A549 (cell line): Measurements from ENCODE around the gene PPHLN1. TPM values are rescaled to one million over a fixed set of nuclear protein-coding genes. Genes with fewer than 3 reads are reported as not detected.

Experiments
- ATAC-seq, 2 experiments: fragments of 200-7000 bp in 1 of 2; fragments of >200 bp in 1 of 2; cut with Nextera tagmentation in 1 of 2; cut with Tn5 transposase in 1 of 2; 3 replicates each; pipeline versions ENCODE4 v1.8.0 to v1.9.1; 2018 to 2020; ENCODE audit warnings: mild to moderate bottlenecking in 1 of 2, moderate library complexity in 1 of 2
- CTCF ChIA-PET: fragments of 300-600 bp; sonication (Branson Sonifier 250); formaldehyde crosslinking; extraction: SDS; loops from one replicate; lab custom pipeline; 2021; ENCODE audit warnings: antibody characterized with exemption, inconsistent platforms; lab: Yijun Ruan, JAX
- POLR2A ChIA-PET: fragments of 350-600 bp; formaldehyde crosslinking; extraction: SDS; loops from one replicate; lab custom pipeline; 2021; ENCODE audit warnings: antibody characterized with exemption, inconsistent platforms; lab: Yijun Ruan, JAX
- DNase-seq, 2 experiments: peaks; one replicate each; pipeline versions ENCODE4 v3.0.0 to v3.0.0-alpha.2; 2011 to 2016; ENCODE audit warnings: low read depth in 1 of 2, low spot score in 1 of 2
- FAIRE-seq: peaks from 2 replicates; lab custom pipeline; 2011; peaks lifted over from hg19 to GRCh38; lab: Jason Lieb, UNC
- H3K27ac ChIP-seq, 2 experiments: fragments of >200 bp; sonication (Bioruptor Twin); formaldehyde crosslinking; 3 replicates each; pipeline ENCODE4 v1.5.1; 2016 to 2017
- H3K4me1 ChIP-seq: fragments of >200 bp; sonication (Bioruptor Twin); formaldehyde crosslinking; 3 replicates; pipeline ENCODE4 v1.6.1; 2016
- H3K4me2 ChIP-seq: fragments of >200 bp; sonication (Bioruptor Twin); formaldehyde crosslinking; 3 replicates; pipeline ENCODE4 v1.6.1; 2016
- H3K4me3 ChIP-seq: fragments of >200 bp; sonication (Bioruptor Twin); formaldehyde crosslinking; 3 replicates; pipeline ENCODE4 v1.5.1; 2016
- H3K9me3 ChIP-seq: fragments of >200 bp; sonication (Bioruptor Twin); formaldehyde crosslinking; 3 replicates; pipeline ENCODE4 v1.6.1; 2016
- CHD2 ChIP-seq: fragments of 150-350 bp; IDR thresholded peaks from 2 replicates; pipeline ENCODE4 v1.6.1; 2014; ENCODE audit warnings: low read length; ENCODE audit not compliant: partially characterized antibody
- EHF ChIP-seq: fragments of 250-450 bp; sonication (Bioruptor Pico); IDR thresholded peaks from 2 replicates; pipeline ENCODE4 v1.5.0; 2020; ENCODE audit warnings: mild to moderate bottlenecking
- FOSL2 ChIP-seq, 2 experiments: fragments of 450-650 bp in 1 of 2; fragments of >200 bp in 1 of 2; sonication (Bioruptor Twin) in 1 of 2; formaldehyde crosslinking; IDR thresholded peaks; 2 replicates each; pipeline versions ENCODE4 v1.5.0 to v1.6.1; 2016 to 2020; ENCODE audit warnings: mild to moderate bottlenecking in 1 of 2, moderate library complexity in 1 of 2
- FOXS1 ChIP-seq: fragments of 250-450 bp; sonication (Bioruptor Pico); IDR thresholded peaks from 2 replicates; pipeline ENCODE4 v1.5.0; 2020; ENCODE audit warnings: mild to moderate bottlenecking, moderate library complexity
- HEYL ChIP-seq: fragments of 250-450 bp; sonication (Bioruptor Pico); IDR thresholded peaks from 2 replicates; pipeline ENCODE4 v1.8.0; 2021; ENCODE audit warnings: mild to moderate bottlenecking, moderate library complexity
- MAFK ChIP-seq: fragments of 450-650 bp; IDR thresholded peaks from 2 replicates; pipeline ENCODE4 v1.6.1; 2014; ENCODE audit not compliant: partially characterized antibody
- MAZ ChIP-seq: fragments of 150-350 bp; IDR thresholded peaks from 2 replicates; pipeline ENCODE4 v1.6.1; 2014; ENCODE audit warnings: antibody characterized with exemption, low read depth, low read length, borderline replicate concordance
- NPAS2 ChIP-seq: fragments of 250-450 bp; sonication (Bioruptor Pico); IDR thresholded peaks from 2 replicates; pipeline ENCODE4 v1.8.0; 2022; ENCODE audit warnings: mild to moderate bottlenecking, moderate library complexity, borderline replicate concordance
- NR3C1 ChIP-seq: fragments of >200 bp; sonication (Bioruptor Twin); formaldehyde crosslinking; IDR thresholded peaks from 3 replicates; pipeline ENCODE4 v1.6.1; 2017
- PHF8 ChIP-seq: fragments of 200-600 bp; sonication (generic); IDR thresholded peaks from 2 replicates; pipeline ENCODE4 v1.6.1; 2016; ENCODE audit warnings: low read depth, mild to moderate bottlenecking, antibody characterized with exemption, moderate library complexity, borderline replicate concordance
- POLR2AphosphoS2 ChIP-seq: conservative IDR thresholded peaks from 2 replicates; pipeline ENCODE4 v1.6.1; 2012; ENCODE audit warnings: low read length, improper control_type of control experiment, inconsistent platforms
- RNF2 ChIP-seq: fragments of 200-600 bp; sonication (generic); IDR thresholded peaks from 2 replicates; pipeline ENCODE4 v1.6.1; 2016; ENCODE audit warnings: low read depth, mild to moderate bottlenecking, antibody characterized with exemption, moderate library complexity, borderline replicate concordance
- TFCP2L1 ChIP-seq: fragments of 250-450 bp; sonication (Bioruptor Pico); IDR thresholded peaks from 2 replicates; pipeline ENCODE4 v1.5.0; 2021; ENCODE audit warnings: mild to moderate bottlenecking
- ZC3H11A ChIP-seq: fragments of 450-650 bp; IDR thresholded peaks from 2 replicates; pipeline ENCODE4 v1.6.1; 2014; ENCODE audit warnings: antibody characterized with exemption, mild to moderate bottlenecking
- polyA plus RNA-seq, 4 experiments: library from polyadenylated mRNA; depleted of rRNA in 3 of 4; stranded (reverse); fragments of >200 nt; fragmentation: RNase III in 1 of 4; extraction: RNeasy Plus Mini Kit Qiagen cat#74134 plus additional on column Dnase treatment in 1 of 4; gene quantifications; 2 replicates in 3 of 4; 3 replicates in 1 of 4; pipeline ENCODE4 v1.2.3, GENCODE V29; 2011 to 2017
- TF ChIP-seq, protein P1 (sequence below): fragments of 200-600 bp; sonication (generic); IDR thresholded peaks from 2 replicates; pipeline ENCODE4 v1.6.1; 2016; ENCODE audit warnings: antibody characterized with exemption, mild to moderate bottlenecking, moderate library complexity
- TF ChIP-seq, protein P2 (sequence below): fragments of >200 bp; sonication (Bioruptor Twin); formaldehyde crosslinking; IDR thresholded peaks from 3 replicates; pipeline ENCODE4 v1.6.1; 2016
- TF ChIP-seq, protein P3 (sequence below): fragments of 450-650 bp; IDR thresholded peaks from 2 replicates; pipeline ENCODE4 v1.6.1; 2014; ENCODE audit warnings: antibody characterized with exemption
- TF ChIP-seq, protein P4 (sequence below): fragments of 150-350 bp; IDR thresholded peaks from 2 replicates; pipeline ENCODE4 v1.6.1; 2014; ENCODE audit warnings: low read depth, mild to moderate bottlenecking, low read length

The PPHLN1 gene
- polyA plus RNA-seq, 2 of the 4 experiments (the other 2 are of a cell fraction) = 55.5 to 135 TPM

DNA sequence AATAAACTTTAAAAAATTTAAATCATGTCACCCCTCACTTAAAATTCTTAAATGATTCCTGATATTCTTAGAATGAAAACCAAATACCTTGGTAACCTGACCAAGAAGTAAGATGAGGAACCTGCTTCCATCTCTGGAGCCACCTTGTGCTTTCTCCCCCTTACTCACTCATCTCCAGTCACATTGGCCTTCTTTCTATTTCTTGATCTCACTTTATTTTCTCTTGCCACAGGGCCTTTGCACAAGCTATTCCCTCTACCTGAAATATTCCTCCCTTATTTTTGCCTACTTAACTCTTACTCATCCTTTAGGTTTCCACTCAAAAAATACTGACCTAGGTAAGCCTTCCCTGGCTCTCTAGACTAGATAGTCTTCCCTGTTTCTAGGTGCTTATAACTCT, 5.2 kb upstream of the PPHLN1 start:
- H3K4me1 ChIP-seq = peaks cover 8% of the 10 kb centered on the region; the same call in 2 of the 3 replicates
- H3K27ac ChIP-seq = no peak overlapping the region
- FAIRE-seq = no peak
- H3K4me3 ChIP-seq = no peak overlapping the region
- CTCF ChIA-PET = interaction anchor here (1.7 kb wide), 1 partner anchor 12 kb away, joined by 3 read pairs; no protein-coding TSS in a partner anchor
- TF ChIP-seq HEYL (CRISPR knock-in tag) (no peak), RNF2 (no peak), NPAS2 (CRISPR knock-in tag) (no peak), FOSL2 (IDR thresholded peaks at IDR 0.05) (no peak), FOSL2 (CRISPR knock-in tag; IDR thresholded peaks at IDR 0.05) (no peak), TFCP2L1 (CRISPR knock-in tag) (no peak), MAZ (no peak), PHF8 (no peak), POLR2AphosphoS2 (no peak), EHF (CRISPR knock-in tag) (no peak), MAFK (no peak), CHD2 (no peak), ZC3H11A (no peak), NR3C1 (no peak)
- TF ChIP-seq, protein P1, sequence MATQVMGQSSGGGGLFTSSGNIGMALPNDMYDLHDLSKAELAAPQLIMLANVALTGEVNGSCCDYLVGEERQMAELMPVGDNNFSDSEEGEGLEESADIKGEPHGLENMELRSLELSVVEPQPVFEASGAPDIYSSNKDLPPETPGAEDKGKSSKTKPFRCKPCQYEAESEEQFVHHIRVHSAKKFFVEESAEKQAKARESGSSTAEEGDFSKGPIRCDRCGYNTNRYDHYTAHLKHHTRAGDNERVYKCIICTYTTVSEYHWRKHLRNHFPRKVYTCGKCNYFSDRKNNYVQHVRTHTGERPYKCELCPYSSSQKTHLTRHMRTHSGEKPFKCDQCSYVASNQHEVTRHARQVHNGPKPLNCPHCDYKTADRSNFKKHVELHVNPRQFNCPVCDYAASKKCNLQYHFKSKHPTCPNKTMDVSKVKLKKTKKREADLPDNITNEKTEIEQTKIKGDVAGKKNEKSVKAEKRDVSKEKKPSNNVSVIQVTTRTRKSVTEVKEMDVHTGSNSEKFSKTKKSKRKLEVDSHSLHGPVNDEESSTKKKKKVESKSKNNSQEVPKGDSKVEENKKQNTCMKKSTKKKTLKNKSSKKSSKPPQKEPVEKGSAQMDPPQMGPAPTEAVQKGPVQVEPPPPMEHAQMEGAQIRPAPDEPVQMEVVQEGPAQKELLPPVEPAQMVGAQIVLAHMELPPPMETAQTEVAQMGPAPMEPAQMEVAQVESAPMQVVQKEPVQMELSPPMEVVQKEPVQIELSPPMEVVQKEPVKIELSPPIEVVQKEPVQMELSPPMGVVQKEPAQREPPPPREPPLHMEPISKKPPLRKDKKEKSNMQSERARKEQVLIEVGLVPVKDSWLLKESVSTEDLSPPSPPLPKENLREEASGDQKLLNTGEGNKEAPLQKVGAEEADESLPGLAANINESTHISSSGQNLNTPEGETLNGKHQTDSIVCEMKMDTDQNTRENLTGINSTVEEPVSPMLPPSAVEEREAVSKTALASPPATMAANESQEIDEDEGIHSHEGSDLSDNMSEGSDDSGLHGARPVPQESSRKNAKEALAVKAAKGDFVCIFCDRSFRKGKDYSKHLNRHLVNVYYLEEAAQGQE = no peak
- TF ChIP-seq, protein P2, sequence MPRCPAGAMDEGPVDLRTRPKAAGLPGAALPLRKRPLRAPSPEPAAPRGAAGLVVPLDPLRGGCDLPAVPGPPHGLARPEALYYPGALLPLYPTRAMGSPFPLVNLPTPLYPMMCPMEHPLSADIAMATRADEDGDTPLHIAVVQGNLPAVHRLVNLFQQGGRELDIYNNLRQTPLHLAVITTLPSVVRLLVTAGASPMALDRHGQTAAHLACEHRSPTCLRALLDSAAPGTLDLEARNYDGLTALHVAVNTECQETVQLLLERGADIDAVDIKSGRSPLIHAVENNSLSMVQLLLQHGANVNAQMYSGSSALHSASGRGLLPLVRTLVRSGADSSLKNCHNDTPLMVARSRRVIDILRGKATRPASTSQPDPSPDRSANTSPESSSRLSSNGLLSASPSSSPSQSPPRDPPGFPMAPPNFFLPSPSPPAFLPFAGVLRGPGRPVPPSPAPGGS = no peak
- TF ChIP-seq, protein P3, sequence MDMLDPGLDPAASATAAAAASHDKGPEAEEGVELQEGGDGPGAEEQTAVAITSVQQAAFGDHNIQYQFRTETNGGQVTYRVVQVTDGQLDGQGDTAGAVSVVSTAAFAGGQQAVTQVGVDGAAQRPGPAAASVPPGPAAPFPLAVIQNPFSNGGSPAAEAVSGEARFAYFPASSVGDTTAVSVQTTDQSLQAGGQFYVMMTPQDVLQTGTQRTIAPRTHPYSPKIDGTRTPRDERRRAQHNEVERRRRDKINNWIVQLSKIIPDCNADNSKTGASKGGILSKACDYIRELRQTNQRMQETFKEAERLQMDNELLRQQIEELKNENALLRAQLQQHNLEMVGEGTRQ = no peak
- TF ChIP-seq, protein P4, sequence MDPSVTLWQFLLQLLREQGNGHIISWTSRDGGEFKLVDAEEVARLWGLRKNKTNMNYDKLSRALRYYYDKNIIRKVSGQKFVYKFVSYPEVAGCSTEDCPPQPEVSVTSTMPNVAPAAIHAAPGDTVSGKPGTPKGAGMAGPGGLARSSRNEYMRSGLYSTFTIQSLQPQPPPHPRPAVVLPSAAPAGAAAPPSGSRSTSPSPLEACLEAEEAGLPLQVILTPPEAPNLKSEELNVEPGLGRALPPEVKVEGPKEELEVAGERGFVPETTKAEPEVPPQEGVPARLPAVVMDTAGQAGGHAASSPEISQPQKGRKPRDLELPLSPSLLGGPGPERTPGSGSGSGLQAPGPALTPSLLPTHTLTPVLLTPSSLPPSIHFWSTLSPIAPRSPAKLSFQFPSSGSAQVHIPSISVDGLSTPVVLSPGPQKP = no peak
- H3K4me2 ChIP-seq = no peak overlapping the region
- POLR2A ChIA-PET = no interaction called here
- DNase-seq = no peak
- ATAC-seq = no peak
- no peaks in the 10 kb centered on the region for H3K9me3 ChIP-seq

DNA sequence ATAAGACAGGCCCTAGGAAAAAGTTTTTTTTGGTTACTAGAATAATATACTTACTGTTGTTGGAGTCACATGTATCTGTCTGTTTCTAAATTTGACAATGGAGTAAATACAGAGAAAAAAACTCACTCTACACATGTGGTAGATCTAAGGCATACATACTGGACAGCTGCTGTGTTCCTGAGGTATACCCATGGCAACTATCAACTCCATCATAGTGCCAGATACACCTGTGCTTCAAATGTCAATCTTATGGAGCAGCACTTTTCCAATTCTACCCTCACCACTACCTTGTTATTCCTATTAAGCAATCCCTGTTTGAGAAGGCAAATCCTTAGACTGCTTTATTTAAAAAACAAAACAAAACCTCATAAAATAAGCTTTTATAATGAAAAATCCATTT, 3.4 kb upstream of the PPHLN1 start:
- H3K9me3 ChIP-seq = no peaks in the 10 kb centered on the region
- peaks cover 14% of the 10 kb centered on the region for H3K4me1 ChIP-seq
- FAIRE-seq (no peak), DNase-seq (no peak), ATAC-seq (no peak)
- ChIA-PET CTCF (no interaction called here), POLR2A (no interaction called here)
- no peak overlapping the region for H3K4me3 ChIP-seq
- no peak overlapping the region for H3K27ac ChIP-seq
- TF ChIP-seq FOXS1 (CRISPR knock-in tag) = no peak
- H3K4me2 ChIP-seq = no peak overlapping the region
